GM12874 (cell line): Measurements from ENCODE around the gene OPTC.

Experiments used
- TF ChIP-seq, protein P1 (sequence below): IDR thresholded peaks from 2 replicates; pipeline ENCODE4 v1.5.1; 2011; ENCODE audit warnings: low read depth, mild to moderate bottlenecking, control low read depth, low read length, moderate library complexity; ENCODE audit not compliant: insufficient read depth

OPTC gene, protein sequence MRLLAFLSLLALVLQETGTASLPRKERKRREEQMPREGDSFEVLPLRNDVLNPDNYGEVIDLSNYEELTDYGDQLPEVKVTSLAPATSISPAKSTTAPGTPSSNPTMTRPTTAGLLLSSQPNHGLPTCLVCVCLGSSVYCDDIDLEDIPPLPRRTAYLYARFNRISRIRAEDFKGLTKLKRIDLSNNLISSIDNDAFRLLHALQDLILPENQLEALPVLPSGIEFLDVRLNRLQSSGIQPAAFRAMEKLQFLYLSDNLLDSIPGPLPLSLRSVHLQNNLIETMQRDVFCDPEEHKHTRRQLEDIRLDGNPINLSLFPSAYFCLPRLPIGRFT

DNA sequence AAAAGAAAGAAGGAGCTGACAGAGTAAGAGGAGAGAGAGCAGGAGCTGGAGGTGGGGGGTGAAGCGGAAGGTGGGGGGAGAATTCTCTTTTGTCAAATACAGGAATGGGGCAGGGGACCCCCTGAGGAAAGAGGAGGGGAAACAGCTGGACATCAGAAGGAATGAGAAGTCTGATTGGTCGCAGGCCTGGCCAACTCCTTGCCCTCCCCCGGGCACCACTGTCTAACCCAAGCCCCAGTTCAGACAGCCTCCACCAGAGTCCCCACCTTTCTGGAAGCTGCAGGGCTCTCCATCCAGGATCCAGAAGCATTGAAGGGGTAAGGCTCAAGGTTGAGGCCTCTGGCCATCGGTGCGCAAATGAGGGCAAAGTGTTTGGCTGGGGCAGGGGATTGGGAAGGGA is at the start of gene OPTC:
Gene OPTC (plus strand): TSS at position 253 of the 400 bp plus-strand sequence. CDS start 1,853 bp downstream, outside the sequence.
- TF ChIP-seq, protein P1, sequence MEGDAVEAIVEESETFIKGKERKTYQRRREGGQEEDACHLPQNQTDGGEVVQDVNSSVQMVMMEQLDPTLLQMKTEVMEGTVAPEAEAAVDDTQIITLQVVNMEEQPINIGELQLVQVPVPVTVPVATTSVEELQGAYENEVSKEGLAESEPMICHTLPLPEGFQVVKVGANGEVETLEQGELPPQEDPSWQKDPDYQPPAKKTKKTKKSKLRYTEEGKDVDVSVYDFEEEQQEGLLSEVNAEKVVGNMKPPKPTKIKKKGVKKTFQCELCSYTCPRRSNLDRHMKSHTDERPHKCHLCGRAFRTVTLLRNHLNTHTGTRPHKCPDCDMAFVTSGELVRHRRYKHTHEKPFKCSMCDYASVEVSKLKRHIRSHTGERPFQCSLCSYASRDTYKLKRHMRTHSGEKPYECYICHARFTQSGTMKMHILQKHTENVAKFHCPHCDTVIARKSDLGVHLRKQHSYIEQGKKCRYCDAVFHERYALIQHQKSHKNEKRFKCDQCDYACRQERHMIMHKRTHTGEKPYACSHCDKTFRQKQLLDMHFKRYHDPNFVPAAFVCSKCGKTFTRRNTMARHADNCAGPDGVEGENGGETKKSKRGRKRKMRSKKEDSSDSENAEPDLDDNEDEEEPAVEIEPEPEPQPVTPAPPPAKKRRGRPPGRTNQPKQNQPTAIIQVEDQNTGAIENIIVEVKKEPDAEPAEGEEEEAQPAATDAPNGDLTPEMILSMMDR: no peak

DNA sequence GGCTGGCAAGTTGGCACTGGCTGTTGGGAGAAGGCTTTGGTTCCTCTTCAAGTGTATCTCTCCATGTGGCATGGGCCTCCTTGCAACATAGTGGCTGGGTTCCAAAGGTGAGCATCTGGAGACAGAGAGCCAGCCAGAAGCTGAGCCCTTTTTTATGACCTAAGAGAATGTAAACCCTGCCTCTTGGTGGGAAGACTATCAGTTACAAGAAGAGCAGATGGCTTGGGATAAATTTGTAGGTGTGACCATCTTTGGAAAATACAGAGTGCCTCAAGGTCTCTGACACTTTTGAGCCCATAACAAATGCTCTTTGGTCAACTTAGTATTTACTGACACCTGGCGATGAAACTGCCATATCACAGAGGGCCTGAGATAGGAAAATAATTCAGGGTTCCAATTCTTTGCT is 49.8 kb upstream of the OPTC start:
- TF ChIP-seq, protein P1: no peak

DNA sequence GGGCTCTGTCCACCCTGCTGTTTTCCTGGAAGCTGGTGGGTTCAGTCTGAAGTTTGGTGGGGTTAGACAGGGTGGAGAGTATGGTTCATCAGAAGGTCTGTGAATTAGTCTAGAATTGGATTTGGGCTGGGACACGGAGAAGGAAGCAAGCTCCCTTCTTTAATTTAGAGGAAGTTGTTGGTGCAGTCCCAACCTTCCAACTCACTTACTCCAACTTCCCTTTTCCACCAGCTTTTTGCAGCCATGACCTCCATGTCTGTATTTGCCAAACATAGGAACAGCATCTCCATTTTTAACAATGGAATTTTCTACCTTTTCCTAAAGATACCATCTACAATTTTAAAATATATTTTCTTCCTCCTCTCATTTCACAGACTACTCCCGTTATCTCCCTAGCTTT is 46.8 kb upstream of the OPTC start:
- TF ChIP-seq, protein P1: no peak

DNA sequence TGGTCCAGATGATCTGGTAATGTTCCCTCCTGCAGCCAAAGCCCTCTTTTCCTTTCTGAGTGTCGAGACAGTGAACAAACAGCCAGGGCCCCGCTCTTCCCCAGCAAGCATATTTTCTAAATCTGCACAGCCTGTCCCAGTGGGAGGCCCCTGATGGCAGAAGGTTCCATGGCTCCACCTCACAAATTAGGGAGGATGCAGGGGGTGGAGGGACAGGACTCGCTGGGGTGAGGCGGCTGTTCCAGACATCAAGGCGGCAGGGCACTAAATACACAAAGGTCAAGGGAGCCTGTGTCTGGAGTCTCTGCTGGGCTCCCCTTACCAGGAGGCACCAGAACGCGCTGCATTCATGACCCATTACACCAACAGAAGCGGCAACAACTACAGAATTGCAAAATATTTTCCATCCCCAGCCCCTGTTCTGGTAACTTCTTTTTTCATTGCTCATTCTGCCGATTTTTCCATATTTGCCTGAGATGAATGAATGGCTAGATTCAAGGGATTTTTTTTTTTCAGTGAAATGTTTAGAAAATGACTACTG is 45.4 kb upstream of the OPTC start:
- TF ChIP-seq, protein P1: no peak

DNA sequence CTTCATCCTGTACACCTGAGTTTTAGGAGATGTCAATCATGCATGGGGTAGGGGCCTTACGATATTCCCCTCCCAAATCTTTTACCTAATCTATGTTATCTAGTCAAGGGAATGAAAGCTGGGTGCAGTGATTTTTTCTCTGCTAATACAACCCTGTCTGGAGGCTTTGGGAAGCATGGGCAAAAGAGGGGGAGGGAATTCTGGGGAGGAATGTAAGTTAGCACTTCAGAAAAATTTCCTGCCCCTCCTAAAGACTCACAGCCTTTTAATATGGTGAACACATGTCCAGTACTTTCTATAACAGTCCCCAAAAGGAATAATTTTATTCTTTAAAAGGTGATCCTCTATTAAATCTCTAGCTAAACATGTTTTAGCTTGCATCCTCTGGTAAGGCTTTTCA is 44.0 kb upstream of the OPTC start:
- TF ChIP-seq, protein P1: no peak

DNA sequence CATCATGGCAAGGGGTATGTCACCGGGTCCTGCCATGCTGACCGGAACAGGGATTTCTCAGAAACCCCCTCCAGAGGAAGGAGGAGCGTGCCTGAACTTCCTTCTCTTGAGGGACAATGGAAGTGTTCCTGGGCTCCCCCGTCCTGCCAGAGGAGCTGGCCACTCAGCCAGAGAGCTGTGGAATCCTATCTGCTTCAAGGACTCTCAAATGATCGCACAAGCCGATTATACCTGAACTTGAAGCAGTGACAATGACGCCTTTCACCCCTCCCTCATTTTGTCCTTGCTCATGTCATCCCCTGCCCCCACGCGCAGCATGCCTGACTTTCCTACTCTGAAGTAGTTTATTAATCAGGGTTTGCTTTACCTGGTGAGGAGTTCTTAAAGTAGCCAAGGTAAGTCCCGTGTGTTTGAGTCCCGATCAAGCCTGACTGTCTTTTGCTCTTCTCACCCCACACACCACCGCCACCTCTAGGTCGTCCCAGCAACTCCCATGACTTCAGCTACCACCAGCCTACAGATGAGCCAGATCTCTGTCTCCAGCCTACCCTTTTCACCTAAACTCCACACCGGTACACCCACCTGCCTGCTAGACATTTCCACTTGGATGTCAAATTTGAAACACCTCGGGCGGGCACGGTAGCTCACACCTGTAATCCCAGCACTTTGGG is 43.3 kb upstream of the OPTC start:
- TF ChIP-seq, protein P1: no peak
